Kasumi-1 (cell line): ENCODE data around the gene ZWINT.

ENCODE experiments used
- DNase-seq, 2 experiments: peaks; one replicate each; lab custom pipeline; 2025; lab: John Stamatoyannopoulos, UW

Gene ZWINT

GRCh38 chr10:56360967-56361612 is at the start of gene ZWINT:
Gene ZWINT, minus strand, starts transcription at chr10:56361259. Its CDS starts 23 bp downstream, at chr10:56361236.
- DNase-seq, result peak; percentile 99 to 100

- DNase-seq, result no peak
Measured at GRCh38 chr10:56383806-56384205, 22.7 kb upstream of the ZWINT start.

- DNase-seq, result peak; percentile 38 to 62
Measured at GRCh38 chr10:56370217-56371113, 9.4 kb upstream of the ZWINT start.

GRCh38 chr10:56360583-56360966 is 484 bp downstream of the ZWINT start:
- peak in 1 of 2 experiments; percentile 15 for DNase-seq

GRCh38 chr10:56359837-56360236 is 1.2 kb downstream of the ZWINT start:
- DNase-seq, result no peak

GRCh38 chr10:56357018-56357417 is 4.0 kb downstream of the ZWINT start:
- no peak for DNase-seq

- DNase-seq, result no peak
Measured at GRCh38 chr10:56351909-56352630, 9.0 kb downstream of the ZWINT start.

GRCh38 chr10:56349611-56350010 is 11.4 kb downstream of the ZWINT start:
- DNase-seq, result peak; percentile 38 to 60

GRCh38 chr10:56348101-56348500 is 13.0 kb downstream of the ZWINT start:
- DNase-seq, result no peak

- no peak for DNase-seq
Measured at GRCh38 chr10:56346845-56347415, 14.1 kb downstream of the ZWINT start.

GRCh38 chr10:56341612-56342011 is 19.4 kb downstream of the ZWINT start:
- DNase-seq, result no peak

- DNase-seq, result no peak
Measured at GRCh38 chr10:56329961-56330360, 31.1 kb downstream of the ZWINT start.

- no peak for DNase-seq
Measured at GRCh38 chr10:56327118-56327517, 33.9 kb downstream of the ZWINT start.

GRCh38 chr10:56319386-56319785 is 41.7 kb downstream of the ZWINT start:
- DNase-seq, result peak; percentile 20 to 45

GRCh38 chr10:56318816-56319215 is 42.2 kb downstream of the ZWINT start:
- DNase-seq, result no peak

GRCh38 chr10:56317603-56318002 is 43.5 kb downstream of the ZWINT start:
- no peak for DNase-seq

- no peak for DNase-seq
Measured at GRCh38 chr10:56316603-56317002, 44.5 kb downstream of the ZWINT start.
